HepG2 (cell line): ENCODE results near the gene SLC1A5. TPM values are rescaled to one million over a fixed set of nuclear protein-coding genes. Genes with fewer than 3 reads are reported as not detected.

Source experiments
- EED ChIP-seq: sonication (generic); formaldehyde crosslinking; IDR thresholded peaks from 2 replicates; pipeline ENCODE4 v1.5.0; 2020; ENCODE audit warnings: mild to moderate bottlenecking, missing genetic modification reagents
- FOXJ3 ChIP-seq: sonication (generic); formaldehyde crosslinking; IDR thresholded peaks from 2 replicates; pipeline ENCODE4 v1.4.0; 2020; ENCODE audit warnings: missing genetic modification reagents, mild to moderate bottlenecking, borderline replicate concordance
- JUN ChIP-seq: sonication (generic); formaldehyde crosslinking; IDR thresholded peaks from 2 replicates; pipeline ENCODE4 v1.4.0; 2020; ENCODE audit warnings: mild to moderate bottlenecking, missing genetic modification reagents
- NFIB ChIP-seq: sonication (generic); formaldehyde crosslinking; IDR thresholded peaks from 2 replicates; pipeline ENCODE4 v1.9.0; 2021; ENCODE audit warnings: missing genetic modification reagents, mild to moderate bottlenecking, borderline replicate concordance
- RBFOX2 ChIP-seq: fragments of 200-400 bp; formaldehyde crosslinking; IDR thresholded peaks from 2 replicates; pipeline ENCODE4 v1.6.1; 2017; ENCODE audit warnings: low read depth, mild to moderate bottlenecking, low read length
- RBM22 ChIP-seq: fragments of 200-400 bp; formaldehyde crosslinking; optimal IDR thresholded peaks from 2 replicates; pipeline ENCODE3; 2017; ENCODE audit warnings: mild to moderate bottlenecking, low read length, moderate library complexity
- RNF219 ChIP-seq: sonication (generic); formaldehyde crosslinking; IDR thresholded peaks from 2 replicates; pipeline ENCODE4 v1.5.0; 2020; ENCODE audit warnings: mild to moderate bottlenecking, missing genetic modification reagents
- SETDB1 ChIP-seq: sonication (generic); formaldehyde crosslinking; IDR thresholded peaks from 2 replicates; pipeline ENCODE4 v1.5.1; 2020; ENCODE audit warnings: missing genetic modification reagents, mild to moderate bottlenecking, borderline replicate concordance
- SMAD1 ChIP-seq: sonication (generic); formaldehyde crosslinking; IDR thresholded peaks from 2 replicates; pipeline ENCODE4 v1.4.0; 2020; ENCODE audit warnings: missing genetic modification reagents, low read depth, mild to moderate bottlenecking, borderline replicate concordance
- TFAP4 ChIP-seq: sonication (generic); IDR thresholded peaks from 2 replicates; pipeline ENCODE4 v1.6.1; 2016; ENCODE audit warnings: low read depth, borderline replicate concordance
- TRAFD1 ChIP-seq: sonication (generic); formaldehyde crosslinking; IDR thresholded peaks from 2 replicates; pipeline ENCODE4 v1.5.1; 2020; ENCODE audit warnings: missing genetic modification reagents, mild to moderate bottlenecking, borderline replicate concordance
- USF2 ChIP-seq, 2 experiments: sonication (generic) in 1 of 2; formaldehyde crosslinking in 1 of 2; IDR thresholded peaks; 2 replicates each; pipeline versions ENCODE4 v1.5.1 to v1.6.1; 2011 to 2020; ENCODE audit warnings: borderline replicate concordance in 1 of 2, low read depth in 1 of 2, low read length in 1 of 2, mild to moderate bottlenecking in 1 of 2, missing genetic modification reagents in 1 of 2, moderate library complexity in 1 of 2
- ZEB1 ChIP-seq: IDR thresholded peaks from 2 replicates; pipeline ENCODE4 v1.6.1; 2012; ENCODE audit warnings: mild to moderate bottlenecking, low read depth, inconsistent platforms; ENCODE audit not compliant: insufficient replicate concordance
- ZNF350 ChIP-seq: sonication (generic); formaldehyde crosslinking; IDR thresholded peaks from 2 replicates; pipeline ENCODE4 v1.4.0; 2020; ENCODE audit warnings: mild to moderate bottlenecking, low read depth, missing genetic modification reagents, borderline replicate concordance
- ZNF549 ChIP-seq: sonication (generic); formaldehyde crosslinking; IDR thresholded peaks from 2 replicates; pipeline ENCODE4 v1.5.0; 2020; ENCODE audit warnings: missing genetic modification reagents
- ZNF576 ChIP-seq: sonication (generic); formaldehyde crosslinking; IDR thresholded peaks from 2 replicates; pipeline ENCODE4 v1.4.0; 2020; ENCODE audit warnings: mild to moderate bottlenecking, missing genetic modification reagents
- ZNF660 ChIP-seq: sonication (generic); formaldehyde crosslinking; IDR thresholded peaks from 2 replicates; pipeline ENCODE4 v1.5.1; 2020; ENCODE audit warnings: mild to moderate bottlenecking, low read depth, missing genetic modification reagents, borderline replicate concordance
- ZNF713 ChIP-seq: sonication (generic); formaldehyde crosslinking; IDR thresholded peaks from 2 replicates; pipeline ENCODE4 v1.4.0; 2020; ENCODE audit warnings: mild to moderate bottlenecking, missing genetic modification reagents
- ZNF777 ChIP-seq: sonication (generic); formaldehyde crosslinking; IDR thresholded peaks from 2 replicates; pipeline ENCODE4 v1.4.0; 2020; ENCODE audit warnings: missing genetic modification reagents
- ZNF790 ChIP-seq: sonication (generic); formaldehyde crosslinking; IDR thresholded peaks from 2 replicates; pipeline ENCODE4 v1.8.0; 2022; ENCODE audit warnings: missing genetic modification reagents, mild to moderate bottlenecking, borderline replicate concordance
- polyA plus RNA-seq, 8 experiments: library from polyadenylated mRNA; depleted of rRNA in 3 of 8; stranded (reverse) in 7 of 8; unstranded in 1 of 8; fragments of >200 nt; fragmentation: Illumina TruSeq in 4 of 8; extraction: Trizol in 4 of 8; gene quantifications; 2 replicates each; pipeline versions ENCODE4 v1.2.1 to v1.2.3, GENCODE V29; 2011 to 2016; ENCODE audit warnings: low read depth in 4 of 8, missing spikeins in 1 of 8, mixed read lengths in 1 of 8; ENCODE audit not compliant: insufficient read depth in 1 of 8
- total RNA-seq, 5 experiments: library from RNA; depleted of rRNA; stranded (reverse); fragments of >200 nt; fragmentation: Illumina TruSeq; extraction: Trizol; gene quantifications; 2 replicates each; pipeline ENCODE4 v1.2.3, GENCODE V29; 2016; ENCODE audit warnings: low read depth in 1 of 5

The SLC1A5 gene
- total and polyA plus RNA-seq, 2 of the 13 experiments (the other 11 are each of a cell fraction or from before 2014, with no cell fraction given) = 120 to 159 TPM

- no peak; the same call in 1 of the 2 replicates for TF ChIP-seq SMAD1 (CRISPR knock-in tag)
- TF ChIP-seq RNF219 (CRISPR knock-in tag) = no peak
- TF ChIP-seq RBFOX2 = no peak
- TF ChIP-seq RBM22 = no peak
- no peak for TF ChIP-seq JUN (CRISPR knock-in tag)
- TF ChIP-seq ZNF777 (CRISPR knock-in tag) = no peak
- no peak for TF ChIP-seq SETDB1
- TF ChIP-seq ZNF576 (CRISPR knock-in tag) = no peak
- peak; percentile 47; the same call in 1 of the 2 replicates for TF ChIP-seq TFAP4
- no peak for TF ChIP-seq ZNF660 (CRISPR knock-in tag)
- TF ChIP-seq ZNF713 (CRISPR knock-in tag) = 0 out of 2 replicates have a peak, but pooled peaks have one; percentile 61
- no peak for TF ChIP-seq NFIB (CRISPR knock-in tag)
- TF ChIP-seq ZNF790 (CRISPR knock-in tag) = no peak
- 0 out of 2 replicates have a peak, but pooled peaks have one; percentile 3 for TF ChIP-seq EED (CRISPR knock-in tag)
- TF ChIP-seq ZEB1 = no peak
- TF ChIP-seq ZNF350 (CRISPR knock-in tag) = no peak; the same call in 1 of the 2 replicates
- no peak for TF ChIP-seq TRAFD1 (CRISPR knock-in tag)
- no peak for TF ChIP-seq ZNF549 (CRISPR knock-in tag)
- TF ChIP-seq USF2 (IDR thresholded peaks at IDR 0.05; ENCODE audit: low read depth, low read length) = no peak
- no peak; the same call in 1 of the 2 replicates for TF ChIP-seq USF2 (CRISPR knock-in tag; IDR thresholded peaks at IDR 0.05; ENCODE audit: borderline replicate concordance)
- no peak for TF ChIP-seq FOXJ3 (CRISPR knock-in tag)
Measured at GRCh38 chr19:46821512-46822409, 33.4 kb upstream of the SLC1A5 start (continued).
